Left lung (tissue), 10 donors: ENCODE results near the gene NDRG3. TPM values are rescaled to one million over a fixed set of nuclear protein-coding genes. Genes with fewer than 3 reads are reported as not detected.

Experiments
- ATAC-seq: fragments of 200-7000 bp; cut with Tn5 transposase; one replicate; pipeline ENCODE4 v1.9.1; 2020; ENCODE audit warnings: moderate library complexity
- DNase-seq, 4 donors: peaks; one replicate each; pipeline ENCODE4 v3.0.0-alpha.2; 2013 to 2020
- H3K27ac ChIP-seq, 2 donors: fragments of 200-600 bp; sonication (generic) in 1 of 2; one replicate each; pipeline versions ENCODE4 v1.5.0 to v1.8.0; 2020 to 2021
- H3K27me3 ChIP-seq, 2 donors: fragments of 200-600 bp; sonication (generic) in 1 of 2; one replicate each; pipeline versions ENCODE4 v1.5.0 to v1.8.0; 2020 to 2021
- H3K36me3 ChIP-seq, 2 donors: fragments of 200-600 bp; sonication (generic) in 1 of 2; one replicate each; pipeline versions ENCODE4 v1.5.0 to v1.8.0; 2020 to 2021
- H3K4me1 ChIP-seq, 2 donors: fragments of 200-600 bp; one replicate each; pipeline ENCODE4 v1.8.0; 2021
- H3K4me3 ChIP-seq, 2 donors: fragments of 200-600 bp; sonication (generic) in 1 of 2; one replicate each; pipeline versions ENCODE4 v1.5.0 to v1.8.0; 2020 to 2021; ENCODE audit warnings: mild to moderate bottlenecking in 1 of 2
- H3K9me3 ChIP-seq, 2 donors: fragments of 200-600 bp; sonication (generic) in 1 of 2; one replicate each; pipeline versions ENCODE4 v1.5.0 to v1.8.0; 2020 to 2021
- intact Hi-C, 2 donors: fragments of 100-400 bp; cut with DNase I; formaldehyde crosslinking; loops; one replicate each; pipeline versions ENCODE4 v1.11.2 to v1.14.2; 2022
- polyA plus RNA-seq, 6 donors: library from polyadenylated mRNA; unstranded; fragments of 120-200 nt; gene quantifications; one replicate each; pipeline ENCODE4 v1.2.1, GENCODE V29; 2013; ENCODE audit not compliant: insufficient read length in 6 of 6
- total RNA-seq, 2 donors: library from RNA; stranded (reverse); fragmentation: NEBNext Ultra II Directional; extraction: Animal tissue kit (Norgen Biotek cat#: 25700); gene quantifications; one replicate each; pipeline ENCODE4 v1.2.1, GENCODE V29; 2021
- TF ChIP-seq, protein P1 (sequence below), 2 donors: fragments of 200-600 bp; sonication (generic) in 1 of 2; IDR thresholded peaks; one replicate each; pipeline versions ENCODE4 v1.5.0 to v1.8.0; 2021; ENCODE audit warnings: antibody characterized with exemption in 2 of 2
- donor health status: DM: no; HTN: yes; CAD: no.
- donor health status: DM: no; HTN: no; CAD: no.

NDRG3 gene
- total and polyA plus RNA-seq, 8 donors = 28.6 to 41.2 (median 33.9) TPM

DNA sequence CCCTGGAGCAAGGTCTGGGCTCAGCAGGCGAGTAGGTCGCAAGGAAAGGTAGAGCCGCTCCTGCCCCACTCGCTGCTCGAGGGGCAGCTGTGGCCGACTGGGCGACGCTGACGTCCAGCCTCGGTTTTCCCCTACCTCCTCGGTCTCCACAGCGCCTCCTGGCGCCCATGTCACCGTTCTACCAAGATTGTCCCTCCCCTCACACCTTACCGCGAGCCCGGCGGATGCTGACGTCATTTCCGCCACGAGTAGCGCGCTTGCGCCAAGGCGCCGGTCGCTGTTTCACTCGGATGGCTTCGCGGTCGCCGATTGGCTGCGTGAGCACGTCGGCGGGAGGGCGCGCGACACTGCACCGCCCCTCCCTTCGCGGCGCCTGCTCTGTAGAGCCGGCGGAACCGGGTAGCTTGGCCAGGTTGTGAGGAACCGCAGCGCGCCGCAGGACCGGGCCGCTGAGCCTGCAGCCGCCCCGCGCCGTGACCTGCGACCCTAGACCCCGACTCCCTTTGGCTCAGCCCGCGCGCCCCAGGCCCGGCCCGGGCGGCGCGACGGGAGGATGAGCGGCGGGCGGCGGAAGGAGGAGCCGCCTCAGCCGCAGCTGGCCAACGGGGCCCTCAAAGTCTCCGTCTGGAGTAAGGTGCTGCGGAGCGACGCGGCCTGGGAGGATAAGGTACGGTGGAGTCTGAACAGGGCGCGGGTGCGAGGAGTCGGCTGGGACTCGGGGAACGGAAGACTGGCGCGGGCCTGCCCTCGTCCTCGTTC lies 140.3 kb downstream of the NDRG3 start, which contains the start of gene RAB5IF:
Gene RAB5IF (plus strand): TSS at position 381 of the 759 bp plus-strand sequence. CDS start 173 bp downstream, at position 554.
- peak; percentile 99 to 100 (median 100) for DNase-seq
- H3K4me3 ChIP-seq = peak within 1 kb of the TSS; percentile 98 to 99
- peaks cover 0 to 30% of the 10 kb centered on the region in 2 donors for H3K36me3 ChIP-seq
- H3K9me3 ChIP-seq = no peaks in the 10 kb centered on the region
- H3K27me3 ChIP-seq = no peaks in the 10 kb centered on the region
- H3K4me1 ChIP-seq = peaks cover 18 to 31% of the 10 kb centered on the region in 2 donors
- H3K27ac ChIP-seq = peak within 1 kb of the TSS; percentile 89 to 96
- TF ChIP-seq, protein P1, sequence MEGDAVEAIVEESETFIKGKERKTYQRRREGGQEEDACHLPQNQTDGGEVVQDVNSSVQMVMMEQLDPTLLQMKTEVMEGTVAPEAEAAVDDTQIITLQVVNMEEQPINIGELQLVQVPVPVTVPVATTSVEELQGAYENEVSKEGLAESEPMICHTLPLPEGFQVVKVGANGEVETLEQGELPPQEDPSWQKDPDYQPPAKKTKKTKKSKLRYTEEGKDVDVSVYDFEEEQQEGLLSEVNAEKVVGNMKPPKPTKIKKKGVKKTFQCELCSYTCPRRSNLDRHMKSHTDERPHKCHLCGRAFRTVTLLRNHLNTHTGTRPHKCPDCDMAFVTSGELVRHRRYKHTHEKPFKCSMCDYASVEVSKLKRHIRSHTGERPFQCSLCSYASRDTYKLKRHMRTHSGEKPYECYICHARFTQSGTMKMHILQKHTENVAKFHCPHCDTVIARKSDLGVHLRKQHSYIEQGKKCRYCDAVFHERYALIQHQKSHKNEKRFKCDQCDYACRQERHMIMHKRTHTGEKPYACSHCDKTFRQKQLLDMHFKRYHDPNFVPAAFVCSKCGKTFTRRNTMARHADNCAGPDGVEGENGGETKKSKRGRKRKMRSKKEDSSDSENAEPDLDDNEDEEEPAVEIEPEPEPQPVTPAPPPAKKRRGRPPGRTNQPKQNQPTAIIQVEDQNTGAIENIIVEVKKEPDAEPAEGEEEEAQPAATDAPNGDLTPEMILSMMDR (IDR thresholded peaks at IDR 0.05) = peak; percentile 85 to 95
- peak; percentile 96 for ATAC-seq
- intact Hi-C loops = no loop called here

GRCh38 chr20:36604952-36605398 lies 140.9 kb downstream of the NDRG3 start:
- Histone ChIP-seq H3K9me3 (no peaks in the 10 kb centered on the region), H3K27ac (peak overlapping the region; percentile 89 to 96), H3K36me3 (peaks cover 0 to 24% of the 10 kb centered on the region in 2 donors), H3K4me3 (peak overlapping the region; percentile 1 to 98), H3K27me3 (no peaks in the 10 kb centered on the region), H3K4me1 (peaks cover 18 to 36% of the 10 kb centered on the region in 2 donors)
- ATAC-seq (peak; percentile 9), DNase-seq (peak in 2 of 4 donors; percentile 62 to 80)
- TF ChIP-seq, protein P1 (IDR thresholded peaks at IDR 0.05) = no peak
- intact Hi-C loops = no loop called here

Other genes with a start within 250 kb of the NDRG3 start
- gene MYL9, start 204.6 kb downstream of the NDRG3 start, total RNA-seq = 100 to 1,000 TPM; 319 to 344 TPM
- 100 to 1,000 TPM; 198 to 348 (median 234) TPM for gene MYL9, start 204.6 kb downstream of the NDRG3 start, polyA plus RNA-seq
- 10 to 100 TPM; 11.2 to 11.5 TPM for gene TGIF2, start 172.5 kb downstream of the NDRG3 start, total RNA-seq
- gene TGIF2, start 172.5 kb downstream of the NDRG3 start, polyA plus RNA-seq = 10 to 100 TPM; 41.6 to 52.1 (median 43.7) TPM
- 100 to 1,000 TPM in 1 of 2 donors, 10 to 100 TPM in 1; 99.0 to 167 TPM for gene RAB5IF, start 140.3 kb downstream of the NDRG3 start, total RNA-seq
- 10 to 100 TPM; 42.2 to 51.4 (median 47.6) TPM for gene RAB5IF, start 140.3 kb downstream of the NDRG3 start, polyA plus RNA-seq
- 1 to 10 TPM in 1 of 2 donors, under 1 TPM in 1; 0.87 to 1.8 TPM for gene SLA2, start 99.9 kb downstream of the NDRG3 start, total RNA-seq
- gene SLA2, start 99.9 kb downstream of the NDRG3 start, polyA plus RNA-seq = 1 to 10 TPM in 4 of 6 donors, under 1 TPM in 2; 0.95 to 1.4 (median 1.1) TPM
- gene DSN1, start 27.7 kb upstream of the NDRG3 start, total RNA-seq = 10 to 100 TPM; 14.5 to 16.6 TPM
- gene DSN1, start 27.7 kb upstream of the NDRG3 start, polyA plus RNA-seq = 10 to 100 TPM; 15.4 to 24.7 (median 20.9) TPM
- gene TLDC2, start 130.0 kb upstream of the NDRG3 start, total RNA-seq = under 1 TPM; 0.29 to 0.60 TPM
- 1 to 10 TPM; 1.2 to 2.5 (median 1.7) TPM for gene TLDC2, start 130.0 kb upstream of the NDRG3 start, polyA plus RNA-seq
- gene SAMHD1, start 205.6 kb upstream of the NDRG3 start, total RNA-seq = 100 to 1,000 TPM; 128 to 197 TPM
- gene SAMHD1, start 205.6 kb upstream of the NDRG3 start, polyA plus RNA-seq = 10 to 100 TPM; 31.8 to 41.7 (median 37.2) TPM